ENCODE measurements around the gene SMARCE1.

Gene SMARCE1

DNA sequence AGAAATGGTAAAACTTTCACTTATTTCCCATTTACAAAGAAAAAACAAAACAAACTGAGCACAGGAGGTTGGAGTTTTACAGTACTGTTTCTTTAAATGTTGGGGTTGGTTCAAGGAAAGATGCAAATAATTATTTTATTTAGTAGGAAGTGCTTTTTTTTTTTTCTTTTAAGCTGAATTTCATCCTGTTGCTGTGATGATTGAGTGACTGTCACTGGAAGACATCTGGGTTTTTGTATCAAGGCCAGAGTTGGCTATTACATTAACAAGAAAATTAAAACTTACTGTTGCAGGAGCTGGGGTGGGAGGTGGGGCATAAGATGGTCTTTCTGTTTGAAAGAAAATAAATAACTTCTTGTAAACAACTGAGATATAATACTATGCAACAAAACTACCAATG lies 2.3 kb downstream of the SMARCE1 start:
- DNase-seq, result no peak

DNA sequence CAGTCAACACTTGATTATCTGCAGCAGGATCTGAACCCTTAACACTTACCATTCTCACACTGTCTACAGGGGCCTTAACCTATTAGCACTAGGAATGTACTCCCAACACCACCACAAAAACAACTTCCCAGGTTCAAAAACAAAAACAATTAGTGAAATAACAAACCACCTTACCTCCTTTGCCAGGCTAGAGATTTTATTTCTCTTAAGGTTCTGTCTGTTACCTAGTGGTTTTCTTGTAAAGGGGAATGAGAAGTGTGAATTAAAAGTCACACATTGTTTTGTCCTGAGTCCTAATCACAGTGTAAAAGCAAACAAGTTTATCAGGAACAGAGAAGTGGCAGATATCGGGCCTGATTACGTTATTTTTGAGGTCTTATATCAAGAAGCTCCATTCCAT lies 9.7 kb downstream of the SMARCE1 start:
- no peak for DNase-seq

DNA sequence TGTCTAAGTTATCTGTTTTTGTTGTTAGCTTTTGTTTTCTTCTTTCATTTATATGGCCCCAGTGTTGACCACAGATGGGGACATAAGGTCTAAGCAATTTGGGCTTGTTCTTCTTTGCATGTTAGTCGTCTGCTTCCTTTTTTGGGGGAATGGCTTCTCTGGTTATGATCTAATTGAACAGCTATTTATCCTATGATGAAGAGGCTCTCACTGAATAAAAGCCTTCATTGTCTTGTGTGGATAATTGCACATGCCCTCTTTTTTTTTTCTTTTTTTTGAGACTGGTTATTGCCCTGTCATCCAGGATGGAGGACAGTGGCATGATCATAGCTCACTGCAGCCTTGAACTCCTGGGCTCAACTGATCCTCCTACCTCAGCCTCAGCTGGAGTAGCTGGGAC lies 13.7 kb downstream of the SMARCE1 start:
- no peak for DNase-seq

DNA sequence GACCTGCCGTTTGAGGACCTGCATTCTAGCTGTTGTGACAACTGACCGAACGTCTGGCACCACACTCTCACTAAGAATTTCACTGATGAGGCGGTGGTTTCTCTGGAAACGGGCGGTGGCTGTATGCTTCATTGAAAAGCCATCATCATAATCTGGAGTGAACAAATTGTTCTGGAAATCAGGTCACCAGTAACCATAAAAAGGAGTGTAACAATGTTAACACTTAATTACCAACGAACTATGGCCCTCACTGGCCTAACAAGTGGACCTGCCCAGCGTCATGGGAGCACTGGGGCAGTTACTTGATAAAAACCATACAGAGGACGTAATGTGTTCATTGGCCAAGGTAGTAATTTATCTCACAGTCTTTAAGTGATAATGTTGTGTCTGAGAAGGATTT lies 15.4 kb downstream of the SMARCE1 start:
- DNase-seq, result no peak

DNA sequence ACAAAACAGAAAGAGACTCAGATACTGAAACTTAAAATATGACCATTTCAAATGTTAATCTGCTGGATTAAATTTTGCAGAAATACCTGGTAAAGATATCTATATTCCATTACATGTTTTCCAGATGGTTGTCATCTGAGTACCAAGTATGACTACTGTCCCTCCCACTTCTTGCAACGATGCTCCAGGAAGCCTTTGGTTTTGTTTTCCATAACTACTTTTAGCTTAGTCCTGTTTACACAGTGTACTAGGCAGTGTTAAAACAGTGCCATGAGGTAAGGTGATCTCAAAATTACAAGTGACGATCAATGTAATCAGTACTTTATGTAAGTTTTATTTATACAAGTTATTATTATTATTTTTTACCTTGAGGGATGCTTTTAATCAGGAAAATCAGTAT lies 17.8 kb downstream of the SMARCE1 start:
- no peak for DNase-seq

DNA sequence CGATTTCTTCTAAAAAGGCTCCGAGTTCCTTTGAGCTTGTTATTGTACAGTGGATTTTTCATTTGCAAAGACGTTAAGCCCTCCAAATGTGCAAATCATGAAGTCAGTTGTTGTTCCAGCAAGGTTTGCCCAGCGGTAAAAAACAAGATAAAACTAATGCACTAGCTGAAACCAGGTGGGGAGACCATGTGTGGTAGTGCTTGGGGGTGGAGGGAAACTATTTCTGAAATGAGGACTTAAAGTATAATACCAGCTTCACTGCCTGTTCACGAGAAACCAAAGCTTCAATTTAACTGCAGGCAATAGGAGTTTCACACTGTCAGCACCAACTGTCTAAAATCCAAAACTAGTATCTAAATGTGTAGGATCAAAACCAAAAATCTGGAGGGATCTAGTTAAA lies 22.3 kb downstream of the SMARCE1 start:
- DNase-seq, result no peak

DNA sequence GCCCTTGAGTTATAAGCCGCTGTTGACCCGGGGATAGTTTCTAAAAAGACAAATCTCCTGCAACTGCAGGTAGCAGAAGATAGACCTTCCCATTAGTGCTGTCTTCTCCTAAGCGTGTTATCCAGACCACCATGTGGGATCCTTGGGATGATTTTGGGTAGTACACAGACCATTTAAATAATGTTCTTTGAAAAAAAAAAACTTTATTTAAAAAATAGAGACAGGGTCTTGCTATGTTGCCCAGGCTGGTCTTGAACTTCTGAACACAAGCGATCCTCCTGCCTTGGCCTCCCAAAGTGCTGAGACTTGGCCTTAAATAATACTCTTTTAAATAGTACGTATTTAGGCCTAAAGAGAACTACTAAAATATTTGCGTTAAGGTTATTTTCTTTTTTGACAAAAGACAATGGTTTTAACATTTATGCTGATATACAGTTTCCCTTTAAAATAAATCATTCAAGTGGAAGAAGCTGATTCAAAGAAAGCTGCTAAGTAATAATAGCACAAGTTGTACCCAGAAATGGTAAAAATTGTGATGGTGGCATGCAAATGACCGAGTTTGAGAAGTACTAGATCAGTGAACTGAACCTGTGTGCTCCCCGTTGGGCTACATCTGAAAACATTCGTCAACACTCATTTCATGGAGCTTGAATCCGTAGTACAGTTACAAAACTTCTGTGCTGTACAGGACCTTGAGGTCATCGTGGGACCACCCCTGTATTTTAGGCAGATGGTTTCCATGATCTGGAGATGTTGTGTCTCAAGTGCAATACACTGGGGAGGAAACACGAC lies 24.0 kb downstream of the SMARCE1 start:
- DNase-seq, result no peak

DNA sequence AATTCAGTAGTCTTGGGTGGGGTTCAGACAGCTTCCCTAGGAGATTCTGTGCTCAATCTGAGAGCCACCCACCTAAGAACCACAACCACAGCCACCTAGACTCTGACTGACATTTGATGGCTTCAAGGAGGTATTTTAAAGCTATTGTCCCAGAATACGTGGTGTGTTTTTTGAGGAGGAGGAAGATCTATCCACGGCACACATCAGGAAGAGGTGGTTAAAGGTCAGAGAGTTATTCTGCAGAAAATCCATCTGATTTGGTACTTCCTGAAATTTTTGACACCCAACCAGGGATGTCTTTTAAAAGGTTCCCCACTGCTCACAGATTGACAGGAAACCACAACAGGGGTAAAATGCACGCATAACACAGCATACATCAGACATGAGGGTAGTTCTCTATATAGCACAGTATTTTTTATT lies 25.1 kb downstream of the SMARCE1 start:
- DNase-seq, result no peak

DNA sequence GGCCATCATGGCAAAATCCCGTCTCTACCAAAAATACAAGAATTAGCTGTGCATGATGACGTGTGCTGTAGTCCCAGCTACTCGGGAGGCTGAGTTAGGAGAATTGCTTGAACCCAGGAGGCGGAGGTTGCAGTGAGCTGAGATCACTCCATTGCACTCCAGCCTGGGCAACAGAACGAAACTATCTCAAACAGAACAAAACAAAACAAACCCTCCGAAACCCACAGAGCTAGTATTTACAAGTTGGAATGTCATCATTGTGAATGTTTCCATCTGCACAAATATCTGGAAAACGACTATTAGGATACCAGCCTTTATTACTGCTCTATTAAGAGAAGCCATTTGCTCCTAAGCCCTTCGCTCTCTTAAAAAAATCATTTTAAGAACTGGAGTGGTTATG lies 26.0 kb downstream of the SMARCE1 start:
- DNase-seq, result no peak

DNA sequence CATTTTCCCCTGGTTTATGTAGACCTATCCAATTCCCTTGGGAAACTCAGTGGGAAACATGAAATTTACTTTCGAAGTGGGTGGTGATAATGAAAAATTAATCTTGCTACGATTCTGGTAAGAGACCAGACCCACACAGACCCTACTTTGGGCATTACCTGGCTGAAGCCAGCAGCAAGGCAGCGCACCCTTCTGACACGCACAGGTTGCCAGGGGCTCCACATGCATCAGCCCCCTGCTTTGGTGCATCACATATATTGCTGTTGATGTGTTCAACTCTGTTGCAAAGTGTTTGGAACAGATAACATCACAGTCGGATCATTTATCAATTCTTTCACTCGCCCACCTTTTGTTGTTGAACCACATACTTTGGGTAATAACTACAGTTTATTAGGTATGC lies 26.6 kb downstream of the SMARCE1 start:
- DNase-seq, result no peak

DNA sequence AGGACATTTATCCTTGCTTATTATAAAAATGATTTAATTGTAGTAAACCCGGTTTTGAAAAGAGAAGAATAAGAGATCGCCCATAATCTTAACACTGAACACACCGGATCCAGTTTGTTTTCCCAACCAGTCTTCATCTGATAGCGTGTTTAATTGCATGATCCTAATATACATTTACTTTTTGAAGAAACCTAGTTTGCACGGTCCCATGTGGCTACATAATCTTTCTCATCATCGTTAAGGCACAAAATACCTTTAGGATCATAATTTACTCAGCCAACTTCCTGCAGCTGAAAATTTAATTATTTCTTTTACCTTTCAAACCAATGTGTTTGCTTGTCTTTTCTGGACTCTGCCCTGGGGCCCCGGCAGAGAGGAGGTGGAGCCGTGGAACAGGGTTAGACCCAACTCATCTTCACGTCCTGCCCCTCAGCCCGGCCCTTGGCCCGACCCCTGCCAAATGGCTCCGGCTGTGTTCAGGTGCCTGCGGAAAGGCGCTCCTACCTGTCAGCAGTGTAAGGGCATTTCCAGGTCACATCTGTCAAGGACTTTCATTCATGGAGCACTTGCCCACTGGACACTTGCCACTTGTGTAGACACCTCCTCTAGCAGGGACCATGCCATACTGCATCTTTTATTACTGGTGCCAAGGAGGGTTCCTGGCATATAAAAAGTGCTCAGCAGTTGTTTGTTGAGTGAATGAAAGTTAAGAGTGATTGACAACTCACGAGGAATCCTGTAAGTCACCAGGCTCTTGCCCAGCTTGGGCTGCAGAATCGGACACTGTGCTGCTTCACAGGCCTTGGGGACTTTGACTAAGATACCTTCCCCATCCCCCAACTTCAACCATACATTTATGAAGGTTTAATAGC lies 28.6 kb downstream of the SMARCE1 start:
- no peak for DNase-seq

DNA sequence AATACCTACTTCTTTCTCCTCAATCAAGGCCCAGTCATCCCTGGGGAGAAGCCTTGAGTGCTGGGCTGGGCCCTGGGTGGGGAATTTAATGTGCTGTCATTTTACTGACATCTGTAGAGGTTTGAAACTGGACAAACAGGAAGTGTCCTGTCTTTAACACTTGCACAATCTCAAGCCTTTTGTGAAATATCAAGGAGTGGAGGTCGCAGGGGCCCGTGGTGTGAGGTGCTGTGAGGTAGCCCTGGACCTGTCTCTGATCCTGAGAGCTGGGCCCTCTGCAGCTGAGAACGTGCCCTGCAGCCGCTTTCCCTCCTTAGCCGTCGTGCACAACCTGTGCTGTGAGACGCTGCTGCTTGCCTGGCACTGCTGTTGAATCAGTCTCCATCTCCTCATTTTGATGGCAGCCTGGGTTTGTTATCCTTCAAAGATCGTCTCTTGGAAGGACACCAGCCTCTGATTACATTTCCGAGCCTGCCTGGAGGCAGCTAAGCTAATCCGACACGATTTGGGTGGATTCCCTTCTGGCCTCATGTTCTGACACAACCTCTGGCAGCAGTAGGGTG lies 29.9 kb downstream of the SMARCE1 start:
- no peak for DNase-seq

DNA sequence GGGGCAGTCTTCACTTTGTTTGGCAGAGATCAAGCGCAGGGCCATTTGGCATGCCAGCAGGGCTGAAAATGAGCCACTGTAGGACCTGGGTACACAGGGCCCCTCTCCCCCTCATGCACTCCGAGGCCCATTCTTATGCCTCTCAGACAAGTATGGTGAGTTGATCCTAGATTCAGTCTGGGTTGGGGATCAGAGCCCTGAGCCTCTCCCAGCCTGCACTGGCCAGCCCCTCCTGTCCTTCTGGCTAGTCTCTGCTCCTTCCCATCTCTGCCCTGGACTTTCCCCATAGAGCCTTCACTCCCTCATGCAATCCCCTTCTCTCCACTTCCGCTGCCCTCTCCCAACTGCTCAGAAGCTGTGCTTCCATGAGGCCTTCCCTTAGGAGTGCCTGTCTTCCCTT lies 31.0 kb downstream of the SMARCE1 start:
- DNase-seq, result no peak

DNA sequence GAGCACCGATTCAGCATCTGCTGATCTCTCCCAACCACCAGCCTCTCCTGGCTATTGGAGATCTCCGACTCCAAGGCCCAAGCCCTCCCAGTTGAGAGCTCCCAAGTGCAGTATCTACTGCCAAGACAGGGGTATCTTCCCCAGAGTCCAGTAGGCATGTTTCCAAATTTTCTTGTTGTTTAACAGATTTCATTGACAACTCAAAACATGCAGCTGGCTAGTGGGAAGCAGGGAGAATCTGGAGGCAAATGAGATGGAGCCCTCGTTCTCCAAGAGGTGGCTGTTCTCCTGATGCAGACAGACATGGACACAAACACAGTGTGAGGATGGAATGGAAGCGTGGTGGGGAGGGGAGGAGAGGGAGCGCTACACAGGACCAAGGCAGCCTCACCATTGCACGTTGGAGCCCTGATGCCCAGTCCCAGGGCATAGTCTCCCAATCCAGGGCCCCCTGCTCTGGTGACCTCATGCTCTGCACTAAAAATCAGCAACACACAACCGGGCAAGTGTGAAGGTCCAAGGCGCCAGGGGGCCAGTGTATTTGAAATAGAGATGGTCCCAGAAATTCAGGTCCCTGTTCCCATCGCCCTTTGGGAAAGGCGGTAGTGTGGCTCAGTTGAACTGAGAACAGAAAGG lies 31.7 kb downstream of the SMARCE1 start:
- DNase-seq, result no peak

DNA sequence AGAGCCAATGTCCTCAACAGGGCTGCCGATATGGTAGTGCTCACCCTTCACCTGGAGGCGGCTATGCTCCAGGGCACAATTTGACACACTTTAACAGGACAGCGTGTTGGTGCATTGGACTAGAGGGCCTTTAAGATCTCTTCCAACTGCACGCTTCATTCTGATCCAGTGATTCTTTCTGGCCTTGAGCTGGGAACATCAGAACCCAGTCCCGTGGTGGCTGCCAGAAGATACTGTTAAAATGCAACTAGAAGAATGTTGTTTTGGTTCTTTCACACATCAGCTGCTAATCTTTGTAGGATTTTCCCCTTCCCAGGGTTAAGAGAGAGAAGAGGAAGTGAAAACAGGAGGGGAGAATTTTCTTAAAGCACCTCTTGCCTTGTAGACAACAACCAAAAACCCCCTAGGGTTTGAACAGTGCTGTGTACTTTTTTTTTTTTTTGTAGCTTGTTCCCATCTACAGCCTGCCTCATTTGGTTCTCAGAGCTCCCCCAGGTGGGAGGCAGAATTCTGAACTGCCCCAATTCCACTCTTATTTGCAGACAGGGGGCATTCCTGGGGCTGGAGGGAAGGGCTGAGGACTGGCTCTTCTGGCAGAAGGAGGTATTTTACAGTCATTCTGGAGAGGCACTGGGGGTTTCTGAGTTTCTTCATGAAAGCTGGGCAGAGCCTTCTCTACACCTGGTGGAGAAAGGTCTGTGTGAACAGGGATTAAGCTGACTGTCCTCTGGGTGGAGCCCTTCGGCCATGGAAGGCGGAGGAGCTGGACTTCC lies 32.4 kb downstream of the SMARCE1 start:
- DNase-seq, result peak; percentile 66

DNA sequence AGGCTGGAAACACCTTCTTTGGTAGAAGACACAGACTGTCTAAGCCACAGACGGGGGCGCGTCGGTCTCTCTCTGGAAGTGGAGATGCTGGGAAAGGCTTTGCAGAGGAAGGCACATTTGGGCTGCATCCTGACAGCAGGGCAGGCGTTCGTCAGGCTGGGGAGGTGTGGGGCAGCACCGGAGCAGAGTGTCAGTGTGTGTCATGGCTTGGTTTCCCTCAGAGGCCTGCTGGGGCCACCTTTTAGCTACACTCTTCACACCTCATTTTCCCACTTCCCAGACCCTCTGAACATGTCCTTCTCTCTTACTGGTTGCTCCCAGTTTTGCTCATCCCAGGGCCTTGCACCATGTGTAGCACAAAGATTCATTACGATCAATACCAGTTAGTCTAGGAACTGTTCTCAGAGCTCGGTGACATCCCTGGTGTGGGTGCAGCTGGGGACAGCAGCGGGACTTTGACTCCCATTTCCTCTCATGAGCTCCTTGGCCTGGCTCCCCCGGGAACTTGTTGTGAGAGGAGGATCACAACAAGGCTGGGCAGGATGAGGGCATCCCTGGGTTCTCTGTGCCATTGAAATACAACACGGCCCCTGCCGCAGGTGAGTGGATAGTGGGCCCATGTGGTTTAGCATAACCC lies 33.1 kb downstream of the SMARCE1 start:
- DNase-seq, result no peak

DNA sequence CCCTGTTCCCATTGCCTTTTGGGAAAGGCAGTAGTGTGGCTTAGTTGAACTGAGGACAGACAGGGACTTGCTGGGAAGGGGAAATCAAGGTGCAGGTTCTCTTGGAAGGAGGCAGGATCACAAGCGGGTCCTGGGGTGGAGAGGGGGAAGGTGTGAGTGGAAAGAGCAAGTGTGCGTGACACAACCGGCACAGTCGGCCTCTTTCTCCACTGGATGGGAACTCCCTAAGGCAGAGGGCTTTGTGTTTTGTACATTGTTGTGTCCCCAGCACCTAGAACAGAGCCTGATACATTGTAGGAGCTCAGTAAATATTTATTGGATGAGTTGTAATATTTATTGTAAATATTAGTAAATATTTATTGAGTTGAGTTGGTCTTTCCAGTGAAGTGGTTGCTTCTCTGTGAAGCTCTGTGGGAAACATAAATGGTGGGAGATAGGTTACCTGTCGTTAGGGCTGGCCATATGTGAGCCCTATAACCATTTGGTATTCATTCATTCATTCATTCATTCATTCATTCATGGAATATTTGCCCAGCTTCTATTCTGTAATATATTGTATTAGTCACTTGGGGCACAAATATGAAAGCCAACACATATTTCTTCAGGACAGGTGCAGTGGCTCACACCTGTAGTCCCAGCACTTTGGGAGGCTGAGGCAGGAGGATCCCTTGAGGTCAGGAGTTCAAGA lies 34.0 kb downstream of the SMARCE1 start:
- DNase-seq, result no peak

DNA sequence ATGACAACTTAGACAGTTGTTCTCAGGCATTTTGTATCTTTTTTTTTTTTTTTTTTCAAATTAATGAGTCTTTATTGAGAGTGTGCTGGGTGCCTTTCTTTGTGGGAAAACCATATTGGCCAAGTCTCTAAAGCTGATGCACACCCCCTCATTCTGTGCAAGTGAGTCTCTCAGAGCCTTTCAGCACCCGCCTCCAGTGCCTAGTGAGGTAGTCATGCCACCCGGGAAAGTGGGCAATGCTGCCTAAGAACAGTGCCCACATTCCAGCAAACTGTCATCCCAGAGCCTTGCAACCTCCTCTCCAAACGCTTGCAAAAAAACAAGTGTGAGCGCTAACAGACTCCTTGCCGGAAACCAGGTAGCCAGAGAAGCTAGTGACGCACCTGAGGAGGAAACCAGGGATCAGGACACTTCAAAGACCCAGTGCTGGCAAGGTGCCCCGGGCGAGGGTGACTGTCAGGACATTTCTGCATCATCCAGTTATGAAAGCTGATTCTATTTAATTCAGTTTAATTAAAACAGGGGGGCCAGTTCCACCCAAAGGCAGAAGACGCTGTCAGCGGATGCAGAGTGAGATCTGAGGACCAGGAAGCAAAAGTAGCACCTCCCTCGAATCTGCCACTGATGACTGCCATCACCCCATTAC lies 34.9 kb downstream of the SMARCE1 start:
- DNase-seq, result peak; percentile 82

DNA sequence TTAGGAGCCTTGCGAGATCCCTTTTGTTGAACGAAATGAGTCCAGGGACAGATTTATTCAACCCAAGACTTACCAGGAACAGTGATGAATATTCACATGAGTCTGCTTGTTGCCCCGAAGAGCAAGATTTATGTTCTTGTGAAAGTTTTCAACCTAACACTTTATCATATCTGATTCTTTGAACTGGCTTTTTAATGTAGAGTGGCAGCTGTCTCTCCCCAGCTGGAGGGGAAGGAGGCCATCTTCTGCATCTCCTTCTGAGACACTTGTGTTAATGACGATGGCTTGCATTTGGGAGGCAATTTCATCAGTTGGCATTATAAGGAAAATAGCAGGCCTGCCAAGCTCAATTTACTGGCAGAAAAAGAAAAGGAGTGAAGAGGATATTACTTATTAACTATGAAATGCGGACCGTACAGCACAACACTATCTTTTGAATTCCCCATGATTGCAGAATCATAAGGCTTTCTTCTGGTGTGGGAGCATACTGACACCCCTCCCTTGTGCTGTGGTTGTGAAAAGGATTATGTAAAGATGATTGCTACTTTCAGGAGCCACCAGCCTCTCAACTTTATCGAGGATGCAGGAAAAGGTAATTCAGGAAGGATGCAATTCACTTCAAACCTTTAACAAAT lies 35.7 kb downstream of the SMARCE1 start:
- no peak for DNase-seq

DNA sequence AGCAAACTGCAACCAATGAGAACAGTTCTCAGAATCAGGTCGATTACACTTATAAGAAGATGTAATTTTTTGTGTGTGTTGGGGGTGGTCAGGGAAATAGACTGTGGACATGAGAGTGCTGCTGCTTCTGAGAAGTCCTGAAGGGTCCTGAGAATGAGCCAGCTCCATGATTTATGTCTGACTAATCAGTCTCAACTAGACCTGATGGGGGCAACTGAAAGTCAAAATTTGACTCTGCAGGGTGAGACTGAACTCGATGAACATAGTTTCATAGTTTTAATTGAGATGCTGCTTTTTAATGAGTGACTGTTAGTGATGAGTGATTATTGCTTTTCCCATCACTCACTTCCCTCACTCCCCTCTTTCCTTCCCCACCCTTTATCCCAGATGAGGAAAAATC lies 37.3 kb downstream of the SMARCE1 start:
- no peak for DNase-seq

All from CD4-positive, alpha-beta T cell treated with Interferon gamma for 1 hour (primary cell).